Measurements from ENCODE around the gene ARHGAP26.

The ARHGAP26 gene

GRCh38 chr5:143053780-143054179 lies 283.6 kb downstream of the ARHGAP26 start:
- no peak for DNase-seq

GRCh38 chr5:143054480-143054941 lies 284.3 kb downstream of the ARHGAP26 start:
- DNase-seq = no peak

- no peak for DNase-seq
These were observed 285.6 kb downstream of the ARHGAP26 start for GRCh38 chr5:143055596-143056338.

GRCh38 chr5:143056339-143056704 lies 286.1 kb downstream of the ARHGAP26 start:
- DNase-seq = no peak

GRCh38 chr5:143056792-143057579 lies 286.8 kb downstream of the ARHGAP26 start:
- no peak for DNase-seq

- no peak for DNase-seq
These were observed 287.4 kb downstream of the ARHGAP26 start for GRCh38 chr5:143057580-143057999.

GRCh38 chr5:143059355-143059754 lies 289.2 kb downstream of the ARHGAP26 start:
- DNase-seq = no peak

GRCh38 chr5:143059976-143060765 lies 290.0 kb downstream of the ARHGAP26 start:
- DNase-seq = no peak

- no peak for DNase-seq
These were observed 291.2 kb downstream of the ARHGAP26 start for GRCh38 chr5:143061161-143061945.

GRCh38 chr5:143062379-143062778 lies 292.2 kb downstream of the ARHGAP26 start:
- DNase-seq = no peak

GRCh38 chr5:143063175-143063970 lies 293.2 kb downstream of the ARHGAP26 start:
- no peak for DNase-seq

GRCh38 chr5:143064218-143064641 lies 294.1 kb downstream of the ARHGAP26 start:
- no peak for DNase-seq

GRCh38 chr5:143064676-143065075 lies 294.5 kb downstream of the ARHGAP26 start:
- DNase-seq = no peak

GRCh38 chr5:143065185-143065965 lies 295.2 kb downstream of the ARHGAP26 start:
- DNase-seq = peak; percentile 6

- no peak for DNase-seq
These were observed 295.9 kb downstream of the ARHGAP26 start for GRCh38 chr5:143065996-143066522.

GRCh38 chr5:143066556-143067281 lies 296.5 kb downstream of the ARHGAP26 start:
- no peak for DNase-seq

- DNase-seq = no peak
These were observed 298.5 kb downstream of the ARHGAP26 start for GRCh38 chr5:143068712-143069111.

GRCh38 chr5:143071927-143072326 lies 301.8 kb downstream of the ARHGAP26 start:
- DNase-seq = no peak

GRCh38 chr5:143072734-143073133 lies 302.6 kb downstream of the ARHGAP26 start:
- DNase-seq = no peak

GRCh38 chr5:143073766-143074165 lies 303.6 kb downstream of the ARHGAP26 start:
- no peak for DNase-seq

All from hematopoietic multipotent progenitor cell treated with erythropoietin and hydrocortisone succinate and interleukin-3 and kit ligand, for 8 days (in vitro differentiated cells).